ENCODE data around the gene ACER2. TPM values are rescaled to one million over a fixed set of nuclear protein-coding genes. Genes with fewer than 3 reads are reported as not detected.
"Not testable (repeated sequence)": the region's sequence is repeated elsewhere in the genome, so short reads cannot be mapped to it uniquely, and the experiment has no call there.

Gene ACER2
- total RNA-seq, 1 donor from 2014 or later = 9.6 TPM

DNA sequence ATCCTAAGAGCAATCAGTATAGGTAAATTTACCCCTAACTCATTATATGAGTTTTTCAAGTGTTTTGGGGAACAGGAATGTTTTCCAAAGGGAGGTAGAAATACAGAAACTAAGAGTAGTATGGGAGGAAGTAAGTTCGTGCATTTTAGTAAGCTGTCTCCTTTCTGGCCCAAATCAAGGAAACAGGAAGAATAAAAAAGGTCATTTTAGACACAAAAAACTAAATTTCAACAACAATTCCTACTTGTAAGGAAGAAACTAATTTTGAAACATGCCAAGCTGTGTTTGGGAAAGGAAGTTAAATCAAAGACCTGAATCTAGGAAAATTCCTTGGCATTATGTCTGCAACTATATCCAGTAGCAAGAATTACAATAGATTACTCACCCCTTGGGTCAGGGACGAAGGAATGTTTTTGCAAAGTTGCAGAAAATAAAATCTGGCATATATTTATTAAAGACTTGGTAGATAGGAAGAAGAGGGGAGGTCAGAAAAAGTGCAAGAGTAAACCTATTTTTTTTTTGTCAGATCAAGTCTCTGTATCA lies 22.2 kb upstream of the ACER2 start:
- Mint-ChIP-seq H3K27me3 (ENCODE audit: unreplicated experiment) (no peaks in the 10 kb centered on the region), H3K27ac (ENCODE audit: unreplicated experiment) (no peak overlapping the region), H3K4me3 (ENCODE audit: unreplicated experiment) (no peak overlapping the region), H3K9me3 (ENCODE audit: unreplicated experiment) (no peaks in the 10 kb centered on the region), H3K36me3 (ENCODE audit: low read depth, unreplicated experiment) (no peaks in the 10 kb centered on the region), H3K4me1 (ENCODE audit: unreplicated experiment) (peaks cover 6% of the 10 kb centered on the region)
- TF ChIP-seq, protein P1, sequence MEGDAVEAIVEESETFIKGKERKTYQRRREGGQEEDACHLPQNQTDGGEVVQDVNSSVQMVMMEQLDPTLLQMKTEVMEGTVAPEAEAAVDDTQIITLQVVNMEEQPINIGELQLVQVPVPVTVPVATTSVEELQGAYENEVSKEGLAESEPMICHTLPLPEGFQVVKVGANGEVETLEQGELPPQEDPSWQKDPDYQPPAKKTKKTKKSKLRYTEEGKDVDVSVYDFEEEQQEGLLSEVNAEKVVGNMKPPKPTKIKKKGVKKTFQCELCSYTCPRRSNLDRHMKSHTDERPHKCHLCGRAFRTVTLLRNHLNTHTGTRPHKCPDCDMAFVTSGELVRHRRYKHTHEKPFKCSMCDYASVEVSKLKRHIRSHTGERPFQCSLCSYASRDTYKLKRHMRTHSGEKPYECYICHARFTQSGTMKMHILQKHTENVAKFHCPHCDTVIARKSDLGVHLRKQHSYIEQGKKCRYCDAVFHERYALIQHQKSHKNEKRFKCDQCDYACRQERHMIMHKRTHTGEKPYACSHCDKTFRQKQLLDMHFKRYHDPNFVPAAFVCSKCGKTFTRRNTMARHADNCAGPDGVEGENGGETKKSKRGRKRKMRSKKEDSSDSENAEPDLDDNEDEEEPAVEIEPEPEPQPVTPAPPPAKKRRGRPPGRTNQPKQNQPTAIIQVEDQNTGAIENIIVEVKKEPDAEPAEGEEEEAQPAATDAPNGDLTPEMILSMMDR (IDR thresholded peaks at IDR 0.05; ENCODE audit: unreplicated experiment) = no peak
- no peak for DNase-seq (ENCODE audit: low spot score)

DNA sequence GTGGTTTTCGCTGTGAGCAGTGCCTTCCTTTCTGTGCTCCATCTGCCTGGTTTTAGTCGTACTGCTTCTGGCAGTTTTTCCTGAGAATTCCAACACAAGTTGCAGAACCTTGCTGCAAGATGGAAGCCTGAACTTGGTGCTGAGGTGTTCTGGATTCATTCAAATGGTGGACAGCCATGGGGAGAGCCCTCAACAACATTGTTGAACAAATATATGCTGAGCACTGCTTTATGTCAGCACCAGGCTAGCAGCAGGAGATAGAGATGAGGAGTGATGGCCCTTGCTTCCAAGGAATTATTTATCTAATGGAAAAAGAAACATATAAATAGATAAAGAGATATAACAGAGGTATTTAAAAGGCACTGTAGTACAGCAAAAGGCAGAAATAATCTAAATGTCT lies 21.5 kb upstream of the ACER2 start:
- Mint-ChIP-seq H3K4me1 (ENCODE audit: unreplicated experiment) (peaks cover 6% of the 10 kb centered on the region), H3K4me3 (ENCODE audit: unreplicated experiment) (no peak overlapping the region), H3K27me3 (ENCODE audit: unreplicated experiment) (no peaks in the 10 kb centered on the region), H3K36me3 (ENCODE audit: low read depth, unreplicated experiment) (no peaks in the 10 kb centered on the region), H3K27ac (ENCODE audit: unreplicated experiment) (no peak overlapping the region), H3K9me3 (ENCODE audit: unreplicated experiment) (no peaks in the 10 kb centered on the region)
- TF ChIP-seq, protein P1 (IDR thresholded peaks at IDR 0.05; ENCODE audit: unreplicated experiment) = no peak
- DNase-seq (ENCODE audit: low spot score) = no peak

DNA sequence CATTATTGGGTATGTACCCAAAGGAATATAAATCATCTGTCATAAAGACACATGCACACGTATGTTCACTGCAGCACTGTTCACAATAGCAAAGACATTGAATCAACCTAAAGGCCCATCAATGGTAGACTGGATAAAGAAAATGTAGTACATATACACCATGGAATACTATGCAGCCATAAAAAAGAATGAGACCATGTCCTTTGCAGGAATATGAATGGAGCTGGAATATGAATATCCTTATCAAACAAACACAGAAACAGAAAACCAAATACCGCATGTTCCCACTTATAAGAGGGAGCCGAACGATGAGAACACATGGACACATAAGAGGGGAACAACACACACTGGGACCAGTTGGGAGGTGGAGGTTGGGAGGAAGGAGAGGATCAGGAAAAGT lies 19.3 kb upstream of the ACER2 start:
- not testable (repeated sequence) for H3K36me3 Mint-ChIP-seq (ENCODE audit: low read depth, unreplicated experiment); H3K4me1 Mint-ChIP-seq (ENCODE audit: unreplicated experiment); DNase-seq (ENCODE audit: low spot score); H3K27ac Mint-ChIP-seq (ENCODE audit: unreplicated experiment); H3K4me3 Mint-ChIP-seq (ENCODE audit: unreplicated experiment); H3K9me3 Mint-ChIP-seq (ENCODE audit: unreplicated experiment); H3K27me3 Mint-ChIP-seq (ENCODE audit: unreplicated experiment)

DNA sequence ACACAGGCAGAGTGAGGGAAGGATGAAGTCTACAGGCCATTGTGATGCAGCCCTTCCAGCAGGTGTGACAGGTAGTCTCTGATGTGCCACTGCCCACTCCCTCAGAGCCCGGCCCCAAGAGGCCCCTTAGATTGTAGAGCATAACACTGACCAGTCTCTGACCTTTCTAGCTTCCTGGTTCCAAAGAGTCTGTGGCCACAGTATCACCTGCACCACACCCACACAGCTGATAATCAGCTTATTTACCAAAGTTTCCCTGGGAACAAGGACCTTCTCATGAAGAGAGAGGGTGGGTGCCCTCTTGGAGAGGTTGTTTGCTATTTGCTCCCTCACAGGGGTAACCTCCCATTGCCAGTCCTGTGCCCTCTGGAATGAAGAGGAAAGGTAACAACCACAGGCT lies 11.0 kb upstream of the ACER2 start:
- no peaks in the 10 kb centered on the region for H3K36me3 Mint-ChIP-seq (ENCODE audit: low read depth, unreplicated experiment)
- H3K27me3 Mint-ChIP-seq (ENCODE audit: unreplicated experiment) = peaks cover 2% of the 10 kb centered on the region
- DNase-seq (ENCODE audit: low spot score) = no peak
- TF ChIP-seq, protein P1 (IDR thresholded peaks at IDR 0.05; ENCODE audit: unreplicated experiment) = no peak
- H3K4me3 Mint-ChIP-seq (ENCODE audit: unreplicated experiment) = no peak overlapping the region
- no peaks in the 10 kb centered on the region for H3K9me3 Mint-ChIP-seq (ENCODE audit: unreplicated experiment)
- no peaks in the 10 kb centered on the region for H3K4me1 Mint-ChIP-seq (ENCODE audit: unreplicated experiment)
- H3K27ac Mint-ChIP-seq (ENCODE audit: unreplicated experiment) = no peak overlapping the region

DNA sequence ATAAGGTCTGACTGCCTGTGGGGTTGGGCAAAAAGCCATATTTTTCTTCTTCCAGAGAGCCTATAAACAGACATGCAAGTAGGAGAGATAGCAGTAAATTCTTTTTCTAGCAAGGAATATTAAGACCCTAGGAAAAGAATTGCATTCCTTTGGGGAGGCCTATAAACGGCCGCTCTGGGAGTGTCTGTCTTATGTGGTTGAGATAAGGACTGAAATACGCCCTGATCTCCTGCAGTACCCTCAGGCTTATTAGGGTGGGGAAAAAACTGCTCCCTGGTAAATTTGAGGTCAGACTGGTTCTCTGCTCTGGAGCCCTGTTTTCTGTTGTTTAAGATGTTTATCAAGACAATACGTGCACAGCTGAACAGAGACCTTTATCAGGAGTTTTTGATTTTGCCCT lies 5.6 kb upstream of the ACER2 start:
- not testable (repeated sequence) for H3K9me3 Mint-ChIP-seq (ENCODE audit: unreplicated experiment); H3K4me1 Mint-ChIP-seq (ENCODE audit: unreplicated experiment); H3K4me3 Mint-ChIP-seq (ENCODE audit: unreplicated experiment); H3K27ac Mint-ChIP-seq (ENCODE audit: unreplicated experiment); H3K27me3 Mint-ChIP-seq (ENCODE audit: unreplicated experiment); DNase-seq (ENCODE audit: low spot score); H3K36me3 Mint-ChIP-seq (ENCODE audit: low read depth, unreplicated experiment)

DNA sequence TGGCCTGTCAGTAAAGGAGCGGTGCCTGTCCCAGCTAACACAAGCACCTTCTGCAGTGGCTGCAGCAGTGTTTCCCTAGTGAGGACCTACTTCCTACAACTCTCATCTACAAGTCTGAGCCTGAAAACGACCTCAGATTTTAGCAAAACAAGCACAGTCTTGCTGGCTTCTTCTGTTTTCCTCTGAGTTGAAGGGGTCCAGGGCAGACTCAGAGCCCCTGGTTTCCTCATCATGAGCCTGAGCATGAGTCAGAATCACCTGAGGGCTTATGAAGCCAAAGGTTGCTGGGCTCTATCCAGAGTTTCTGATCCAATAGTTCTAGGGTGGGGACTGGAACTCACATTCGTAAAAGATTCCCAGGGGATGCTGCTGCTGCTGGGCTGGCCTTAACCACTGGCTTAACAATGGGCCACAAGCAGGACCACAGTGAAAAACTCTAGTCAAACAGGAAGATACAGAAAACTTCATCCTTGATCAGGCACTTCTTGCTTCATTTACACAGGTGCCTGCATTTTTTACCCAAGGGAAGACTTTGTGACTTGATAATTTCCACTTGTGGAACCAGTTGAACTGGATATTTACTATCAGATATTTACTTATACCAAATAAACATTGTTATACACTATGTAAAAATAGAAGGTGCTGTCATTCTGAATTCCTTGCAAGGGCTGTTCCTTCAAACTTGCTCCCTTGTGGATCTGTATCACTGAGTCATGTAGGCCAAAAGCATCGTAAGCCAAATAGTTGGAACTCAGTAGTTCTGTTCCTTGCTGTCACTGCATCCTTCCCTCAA lies 4.3 kb upstream of the ACER2 start:
- Mint-ChIP-seq H3K27ac (ENCODE audit: unreplicated experiment) (no peak overlapping the region), H3K9me3 (ENCODE audit: unreplicated experiment) (no peaks in the 10 kb centered on the region), H3K4me3 (ENCODE audit: unreplicated experiment) (no peak overlapping the region), H3K4me1 (ENCODE audit: unreplicated experiment) (peaks cover 5% of the 10 kb centered on the region), H3K36me3 (ENCODE audit: low read depth, unreplicated experiment) (peaks cover 6% of the 10 kb centered on the region), H3K27me3 (ENCODE audit: unreplicated experiment) (peaks cover 7% of the 10 kb centered on the region)
- TF ChIP-seq, protein P1 (IDR thresholded peaks at IDR 0.05; ENCODE audit: unreplicated experiment) = no peak
- no peak for DNase-seq (ENCODE audit: low spot score)
